Activated naive CD4-positive, alpha-beta T cell treated with anti-CD3 and anti-CD28 coated beads, Interleukin-2, amount 50 U/mL, for 16 hours (primary cell): ENCODE data around the gene GCDH.

Source experiments
- DNase-seq: peaks from one replicate; pipeline ENCODE4 v3.0.0-alpha.2; 2020

The GCDH gene

DNA sequence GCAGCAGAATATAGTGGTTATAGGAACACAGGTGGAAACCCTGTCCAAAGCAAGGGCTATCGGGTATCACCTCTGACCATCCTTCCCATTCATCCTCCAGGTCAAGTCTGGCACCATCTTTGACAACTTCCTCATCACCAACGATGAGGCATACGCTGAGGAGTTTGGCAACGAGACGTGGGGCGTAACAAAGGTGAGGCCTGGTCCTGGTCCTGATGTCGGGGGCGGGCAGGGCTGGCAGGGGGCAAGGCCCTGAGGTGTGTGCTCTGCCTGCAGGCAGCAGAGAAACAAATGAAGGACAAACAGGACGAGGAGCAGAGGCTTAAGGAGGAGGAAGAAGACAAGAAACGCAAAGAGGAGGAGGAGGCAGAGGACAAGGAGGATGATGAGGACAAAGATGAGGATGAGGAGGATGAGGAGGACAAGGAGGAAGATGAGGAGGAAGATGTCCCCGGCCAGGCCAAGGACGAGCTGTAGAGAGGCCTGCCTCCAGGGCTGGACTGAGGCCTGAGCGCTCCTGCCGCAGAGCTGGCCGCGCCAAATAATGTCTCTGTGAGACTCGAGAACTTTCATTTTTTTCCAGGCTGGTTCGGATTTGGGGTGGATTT lies 52.6 kb downstream of the GCDH start:
- DNase-seq, result no peak

GRCh38 chr19:12944104-12944674 lies 53.2 kb downstream of the GCDH start:
- DNase-seq, result no peak

DNA sequence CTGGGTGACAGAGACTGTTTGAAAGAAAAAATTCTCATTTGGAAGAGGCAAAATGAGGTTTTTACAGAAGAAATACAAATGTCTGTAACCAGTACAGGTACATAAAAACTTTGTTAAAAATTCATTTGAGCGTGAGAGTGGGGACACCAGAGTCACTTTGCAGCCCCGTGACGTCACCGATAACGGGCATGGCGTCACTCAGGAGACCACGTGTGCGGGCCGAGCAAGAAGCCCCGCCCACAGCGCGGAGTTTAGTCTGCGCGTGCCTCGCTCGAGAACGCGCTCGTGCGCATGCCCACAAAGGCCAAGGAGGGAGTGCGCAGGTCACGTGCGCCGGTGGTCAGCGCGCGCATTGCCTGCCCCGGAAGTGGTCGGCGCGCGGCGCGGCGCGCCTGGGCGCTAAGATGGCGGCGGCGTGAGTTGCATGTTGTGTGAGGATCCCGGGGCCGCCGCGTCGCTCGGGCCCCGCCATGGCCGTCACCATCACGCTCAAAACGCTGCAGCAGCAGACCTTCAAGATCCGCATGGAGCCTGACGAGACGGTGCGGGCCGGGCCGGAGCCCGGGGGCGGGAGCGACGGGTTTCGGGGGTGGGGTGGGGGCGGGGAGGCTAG lies 54.6 kb downstream of the GCDH start, which contains the start of gene RAD23A:
Gene RAD23A (plus strand): TSS at position 384 of the 613 bp plus-strand sequence. CDS start 87 bp downstream, at position 471.
- peak; percentile 98 for DNase-seq

GRCh38 chr19:12946092-12946721 lies 55.2 kb downstream of the GCDH start:
- DNase-seq, result peak; percentile 65

- DNase-seq, result no peak
Observed at GRCh38 chr19:12946731-12947496, 56.0 kb downstream of the GCDH start.

- no peak for DNase-seq
Observed at GRCh38 chr19:12947702-12948611, 57.0 kb downstream of the GCDH start.

- no peak for DNase-seq
Observed at GRCh38 chr19:12948612-12949362, 57.8 kb downstream of the GCDH start.
